A673 (cell line): ENCODE results near the gene ANKS1B.

Experiments used
- EZH2 ChIP-seq: fragments of 200-600 bp; sonication (generic); IDR thresholded peaks from 2 replicates; pipeline ENCODE4 v1.6.1; 2017; ENCODE audit warnings: borderline replicate concordance, low read depth, mild to moderate bottlenecking, mixed read lengths, antibody characterized with exemption, low read length; ENCODE audit not compliant: poor library complexity, severe bottlenecking
- TF ChIP-seq, protein P1 (sequence below): fragments of 300-800, 200-600 bp; sonication (generic); conservative IDR thresholded peaks from 2 replicates; pipeline ENCODE4 v1.5.1; 2017; ENCODE audit warnings: low read depth, mild to moderate bottlenecking, antibody characterized with exemption, low read length, moderate library complexity, mixed read lengths

GRCh38 chr12:99027461-99027860 is 957.3 kb downstream of the ANKS1B start:
- TF ChIP-seq, protein P1, sequence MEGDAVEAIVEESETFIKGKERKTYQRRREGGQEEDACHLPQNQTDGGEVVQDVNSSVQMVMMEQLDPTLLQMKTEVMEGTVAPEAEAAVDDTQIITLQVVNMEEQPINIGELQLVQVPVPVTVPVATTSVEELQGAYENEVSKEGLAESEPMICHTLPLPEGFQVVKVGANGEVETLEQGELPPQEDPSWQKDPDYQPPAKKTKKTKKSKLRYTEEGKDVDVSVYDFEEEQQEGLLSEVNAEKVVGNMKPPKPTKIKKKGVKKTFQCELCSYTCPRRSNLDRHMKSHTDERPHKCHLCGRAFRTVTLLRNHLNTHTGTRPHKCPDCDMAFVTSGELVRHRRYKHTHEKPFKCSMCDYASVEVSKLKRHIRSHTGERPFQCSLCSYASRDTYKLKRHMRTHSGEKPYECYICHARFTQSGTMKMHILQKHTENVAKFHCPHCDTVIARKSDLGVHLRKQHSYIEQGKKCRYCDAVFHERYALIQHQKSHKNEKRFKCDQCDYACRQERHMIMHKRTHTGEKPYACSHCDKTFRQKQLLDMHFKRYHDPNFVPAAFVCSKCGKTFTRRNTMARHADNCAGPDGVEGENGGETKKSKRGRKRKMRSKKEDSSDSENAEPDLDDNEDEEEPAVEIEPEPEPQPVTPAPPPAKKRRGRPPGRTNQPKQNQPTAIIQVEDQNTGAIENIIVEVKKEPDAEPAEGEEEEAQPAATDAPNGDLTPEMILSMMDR, result no peak
- TF ChIP-seq EZH2, result no peak
